Loucy (cell line): ENCODE results near the gene GABBR2.

ENCODE experiments used
- CTCF ChIP-seq: fragments of 200-600 bp; sonication (generic); conservative IDR thresholded peaks from 2 replicates; pipeline ENCODE4 v1.5.1; 2014; ENCODE audit warnings: mild to moderate bottlenecking, antibody characterized with exemption, low read length
- EZH2phosphoT487 ChIP-seq: fragments of 200-600 bp; IDR thresholded peaks from 2 replicates; pipeline ENCODE4 v1.6.1; 2018; ENCODE audit warnings: antibody characterized with exemption, mild to moderate bottlenecking, moderate library complexity, borderline replicate concordance

- TF ChIP-seq CTCF (no peak), EZH2phosphoT487 (no peak)
Observed at GRCh38 chr9:98318041-98318790, 390.5 kb downstream of the GABBR2 start.
